Right hindlimb (tissue), 1 donor: ENCODE results near the gene CLTA.
"Not testable (repeated sequence)": the region's sequence is repeated elsewhere in the genome, so short reads cannot be mapped to it uniquely, and the experiment has no call there.

Experiments used
- DNase-seq: peaks from one replicate; pipeline ENCODE4 v3.0.0-alpha.2; 2018

CLTA gene

GRCh38 chr9:36158917-36159316 is 31.8 kb upstream of the CLTA start:
- no peak for DNase-seq

GRCh38 chr9:36159509-36159908 is 31.2 kb upstream of the CLTA start:
- DNase-seq: not testable (repeated sequence)

GRCh38 chr9:36160126-36160525 is 30.6 kb upstream of the CLTA start:
- DNase-seq: not testable (repeated sequence)

- DNase-seq: no peak
Observed at GRCh38 chr9:36161187-36161586, 29.5 kb upstream of the CLTA start.

- DNase-seq: no peak
Observed at GRCh38 chr9:36162211-36162738, 28.4 kb upstream of the CLTA start.

GRCh38 chr9:36163049-36163785 is 27.5 kb upstream of the CLTA start:
- peak; percentile 97 for DNase-seq

GRCh38 chr9:36163786-36164170 is 26.9 kb upstream of the CLTA start:
- DNase-seq: peak; percentile 57

GRCh38 chr9:36164372-36164771 is 26.3 kb upstream of the CLTA start:
- DNase-seq: peak; percentile 59

GRCh38 chr9:36164989-36165388 is 25.7 kb upstream of the CLTA start:
- no peak for DNase-seq

- peak; percentile 79 for DNase-seq
Observed at GRCh38 chr9:36165826-36166167, 24.9 kb upstream of the CLTA start.

- peak; percentile 90 for DNase-seq
Observed at GRCh38 chr9:36166168-36166927, 24.4 kb upstream of the CLTA start.

GRCh38 chr9:36169166-36169565 is 21.6 kb upstream of the CLTA start, which contains the start of gene CCIN:
TSS of gene CCIN (plus strand) at chr9:36169388. CDS start at chr9:36169503, 115 bp downstream.
- no peak for DNase-seq

GRCh38 chr9:36169708-36170107 is 21.0 kb upstream of the CLTA start:
- DNase-seq: no peak

GRCh38 chr9:36170531-36170930 is 20.2 kb upstream of the CLTA start:
- no peak for DNase-seq

GRCh38 chr9:36173861-36174260 is 16.9 kb upstream of the CLTA start:
- no peak for DNase-seq

GRCh38 chr9:36174271-36174670 is 16.4 kb upstream of the CLTA start:
- DNase-seq: no peak

- DNase-seq: no peak
Observed at GRCh38 chr9:36174731-36175130, 16.0 kb upstream of the CLTA start.

GRCh38 chr9:36175209-36175608 is 15.5 kb upstream of the CLTA start:
- DNase-seq: not testable (repeated sequence)

GRCh38 chr9:36176496-36176895 is 14.2 kb upstream of the CLTA start:
- DNase-seq: not testable (repeated sequence)

GRCh38 chr9:36177571-36177970 is 13.2 kb upstream of the CLTA start:
- DNase-seq: no peak

- DNase-seq: not testable (repeated sequence)
Observed at GRCh38 chr9:36180243-36180642, 10.5 kb upstream of the CLTA start.

GRCh38 chr9:36187414-36187813 is 3.3 kb upstream of the CLTA start:
- no peak for DNase-seq

GRCh38 chr9:36188212-36188611 is 2.5 kb upstream of the CLTA start:
- no peak for DNase-seq

GRCh38 chr9:36189976-36190375 is 745 bp upstream of the CLTA start:
- no peak for DNase-seq
